GM18502 (cell line): ENCODE results near the gene ANXA9.
A peak's percentile ranks its signal among the peaks of the same experiment; 100 is the strongest.

Source experiments
- ATAC-seq: cut with Tn5 transposase; IDR thresholded peaks from one replicate; pipeline ENCODE4 v1.9.1; 2021; ENCODE audit warnings: mild to moderate bottlenecking; ENCODE audit not compliant: unreplicated experiment, poor library complexity

ANXA9 gene

DNA sequence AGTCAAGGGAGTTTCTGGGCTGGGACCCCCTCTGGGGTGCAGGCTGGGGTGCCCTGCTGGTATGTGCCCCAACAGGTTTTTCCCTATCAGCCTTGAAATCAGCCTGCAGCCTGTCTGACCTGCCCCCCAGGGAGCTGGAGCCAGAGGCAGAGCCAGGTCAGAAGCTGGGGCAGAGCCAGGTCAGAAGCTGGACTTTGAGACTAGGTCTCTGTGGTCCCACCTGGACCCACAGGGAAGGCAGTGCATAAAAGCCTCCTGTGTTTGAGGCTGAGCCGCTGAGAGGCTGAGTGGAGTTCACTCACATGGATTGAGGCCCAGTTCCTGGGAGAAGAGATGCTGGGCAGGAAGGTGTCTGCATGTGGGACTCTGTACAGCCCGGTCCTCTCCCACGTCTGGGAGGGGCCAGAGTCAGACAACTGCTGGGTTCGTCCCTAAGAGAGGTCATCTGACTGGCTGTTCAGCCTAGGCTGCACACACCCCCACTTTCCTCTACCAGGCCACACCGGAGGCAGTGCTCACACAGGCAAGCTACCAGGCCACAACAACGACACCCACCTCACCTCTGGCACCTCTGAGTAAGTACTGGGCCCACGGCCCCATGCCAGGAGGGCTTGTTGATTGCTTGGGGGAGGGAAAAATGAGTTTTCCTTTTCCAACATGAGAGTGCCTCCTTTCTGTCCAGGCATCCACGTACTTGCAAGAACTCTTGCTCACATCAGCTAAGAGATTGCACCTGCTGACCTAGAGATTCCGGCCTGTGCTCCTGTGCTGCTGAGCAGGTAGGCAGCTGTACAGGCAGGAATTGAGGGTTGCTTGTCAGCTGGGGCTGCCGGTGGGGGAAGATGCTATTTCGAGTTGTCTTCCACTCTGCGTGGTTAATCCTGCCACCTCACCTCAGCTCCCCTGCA is at the start of gene ANXA9:
TSS of gene ANXA9 (plus strand) at position 488 of the 908 bp plus-strand sequence. CDS start 814 bp downstream, outside the sequence.
- no peak for ATAC-seq

DNA sequence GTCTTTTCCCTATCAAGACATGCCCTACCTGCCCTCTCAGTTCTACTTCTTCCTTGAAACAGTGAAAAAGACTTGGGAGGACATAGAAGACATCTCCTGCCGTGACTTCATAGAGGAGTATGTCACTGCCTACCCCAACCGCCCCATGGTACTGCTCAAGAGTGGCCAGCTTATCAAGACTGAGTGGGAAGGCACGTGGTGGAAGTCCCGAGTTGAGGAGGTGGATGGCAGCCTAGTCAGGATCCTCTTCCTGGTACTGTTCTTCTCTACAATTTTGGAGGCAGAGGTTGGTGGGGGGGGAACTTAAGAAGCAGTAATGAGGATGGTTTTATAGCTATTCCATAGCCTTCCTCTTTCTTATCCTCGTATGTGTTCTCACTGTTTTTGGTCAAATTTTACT is 37.2 kb upstream of the ANXA9 start:
- no peak for ATAC-seq

DNA sequence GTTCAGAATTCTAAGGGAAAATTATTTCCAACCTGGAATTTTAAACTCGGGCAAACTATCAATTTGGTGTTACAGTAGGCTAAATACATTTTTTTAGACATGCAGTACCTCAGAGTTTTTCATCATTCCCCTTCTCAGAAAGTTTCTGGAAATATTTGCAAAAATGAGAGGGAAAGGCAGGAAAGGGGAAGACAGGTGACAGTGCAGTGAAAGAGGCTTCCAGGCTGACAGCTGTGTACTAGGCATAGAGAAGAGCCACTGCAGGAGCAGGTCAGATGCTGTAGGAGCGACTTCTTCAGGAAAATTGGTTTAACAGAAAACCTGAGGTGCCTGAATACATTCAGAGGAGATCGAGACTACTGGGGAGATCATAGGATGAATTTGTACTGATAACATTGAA is 27.4 kb upstream of the ANXA9 start:
- no peak for ATAC-seq

DNA sequence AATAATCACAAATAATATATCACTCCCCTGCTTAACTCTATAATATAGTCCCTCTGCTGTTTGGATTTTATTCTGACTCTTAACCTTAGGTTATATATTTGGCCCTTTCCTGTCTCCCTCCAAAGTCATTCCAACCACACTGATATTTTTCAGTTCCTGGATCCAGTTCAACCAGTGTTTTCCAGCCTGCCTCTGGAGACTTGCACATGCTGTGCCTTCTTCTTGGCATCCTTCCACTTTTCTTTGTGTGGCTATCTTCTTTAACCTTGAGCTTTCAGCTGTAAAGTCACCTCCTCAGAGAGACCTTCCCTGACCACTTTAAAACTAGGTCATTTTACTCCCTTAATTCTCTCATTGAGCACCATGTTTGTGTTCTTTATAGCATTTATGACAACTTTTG is 26.8 kb upstream of the ANXA9 start:
- ATAC-seq = no peak

DNA sequence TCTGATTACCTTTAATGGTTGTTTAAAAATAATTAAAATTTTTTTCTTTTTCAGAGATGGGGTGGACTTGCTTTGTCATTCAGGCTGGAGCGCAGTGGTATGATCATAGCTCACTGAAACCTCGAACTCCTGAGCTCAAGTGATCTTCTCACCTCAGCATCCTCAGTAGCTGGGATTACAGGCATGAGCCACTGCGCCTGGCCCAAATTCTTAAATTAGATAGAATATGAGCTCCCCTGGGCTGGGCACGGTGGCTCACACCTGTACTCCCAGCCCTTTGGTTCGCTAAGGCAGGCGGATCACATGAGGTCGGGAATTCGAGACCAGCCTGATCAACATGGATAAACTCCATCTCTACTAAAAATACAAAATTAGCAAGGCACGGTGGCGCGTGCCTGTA is 24.4 kb upstream of the ANXA9 start:
- ATAC-seq = no peak

DNA sequence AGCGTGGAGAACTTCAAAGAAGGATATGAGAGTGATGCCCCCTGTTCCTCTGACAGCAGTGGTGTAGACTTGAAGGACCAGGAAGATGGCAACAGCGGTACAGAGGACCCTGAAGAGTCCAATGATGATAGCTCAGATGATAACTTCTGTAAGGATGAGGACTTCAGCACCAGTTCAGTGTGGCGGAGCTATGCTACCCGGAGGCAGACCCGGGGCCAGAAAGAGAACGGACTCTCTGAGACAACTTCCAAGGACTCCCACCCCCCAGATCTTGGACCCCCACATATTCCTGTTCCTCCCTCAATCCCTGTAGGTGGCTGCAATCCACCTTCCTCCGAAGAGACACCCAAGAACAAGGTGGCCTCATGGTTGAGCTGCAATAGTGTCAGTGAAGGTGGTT is 21.4 kb upstream of the ANXA9 start:
- no peak for ATAC-seq

DNA sequence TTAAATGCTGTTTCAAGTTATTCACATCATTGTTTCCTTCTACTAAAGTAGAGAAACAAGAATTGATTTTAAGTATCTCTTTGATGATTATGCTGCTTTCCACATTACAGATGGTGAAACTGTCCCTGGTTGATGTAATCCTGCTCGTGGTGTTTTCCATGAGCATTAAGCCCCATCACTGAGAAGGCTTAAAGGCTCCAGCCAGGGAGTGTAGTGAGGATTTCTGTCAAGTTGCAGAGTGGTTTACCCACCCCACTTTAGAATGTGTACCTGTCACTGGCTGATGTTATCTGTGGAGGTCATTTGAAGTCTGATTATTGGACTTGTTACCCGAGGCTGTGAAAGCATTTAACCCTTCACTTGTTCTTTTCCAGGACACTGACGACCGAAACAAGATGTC is 20.3 kb upstream of the ANXA9 start:
- no peak for ATAC-seq

GRCh38 chr1:150963321-150964163 is 18.6 kb upstream of the ANXA9 start:
- ATAC-seq = no peak

GRCh38 chr1:150964164-150964489 is 18.0 kb upstream of the ANXA9 start:
- ATAC-seq = no peak

GRCh38 chr1:150965605-150966004 is 16.5 kb upstream of the ANXA9 start:
- ATAC-seq = no peak

DNA sequence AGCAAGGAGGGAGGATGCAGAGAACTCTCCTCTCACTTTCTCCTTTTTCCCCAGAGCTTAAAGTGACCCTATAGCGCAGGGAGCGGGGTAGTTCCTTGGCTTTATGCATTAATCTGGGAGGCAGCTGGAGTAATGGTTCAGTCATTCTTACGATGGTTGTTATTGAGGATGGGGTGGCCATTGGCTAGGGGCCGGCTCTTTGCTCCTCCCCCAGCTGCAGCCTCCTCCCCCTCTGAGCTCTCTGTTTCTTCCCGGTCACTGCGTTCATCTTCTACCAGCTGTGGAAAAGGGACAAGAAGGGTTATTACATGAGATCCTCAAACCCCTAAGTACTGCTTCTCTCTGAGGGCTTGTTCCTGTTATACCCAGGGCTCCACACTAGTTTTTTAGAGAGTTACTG is 16.1 kb upstream of the ANXA9 start:
- ATAC-seq = no peak

- no peak for ATAC-seq
These were observed 14.2 kb upstream of the ANXA9 start for GRCh38 chr1:150967936-150968335.

GRCh38 chr1:150968491-150968890 is 13.6 kb upstream of the ANXA9 start:
- ATAC-seq = no peak

- no peak for ATAC-seq
These were observed 12.5 kb upstream of the ANXA9 start for GRCh38 chr1:150969626-150970025.

DNA sequence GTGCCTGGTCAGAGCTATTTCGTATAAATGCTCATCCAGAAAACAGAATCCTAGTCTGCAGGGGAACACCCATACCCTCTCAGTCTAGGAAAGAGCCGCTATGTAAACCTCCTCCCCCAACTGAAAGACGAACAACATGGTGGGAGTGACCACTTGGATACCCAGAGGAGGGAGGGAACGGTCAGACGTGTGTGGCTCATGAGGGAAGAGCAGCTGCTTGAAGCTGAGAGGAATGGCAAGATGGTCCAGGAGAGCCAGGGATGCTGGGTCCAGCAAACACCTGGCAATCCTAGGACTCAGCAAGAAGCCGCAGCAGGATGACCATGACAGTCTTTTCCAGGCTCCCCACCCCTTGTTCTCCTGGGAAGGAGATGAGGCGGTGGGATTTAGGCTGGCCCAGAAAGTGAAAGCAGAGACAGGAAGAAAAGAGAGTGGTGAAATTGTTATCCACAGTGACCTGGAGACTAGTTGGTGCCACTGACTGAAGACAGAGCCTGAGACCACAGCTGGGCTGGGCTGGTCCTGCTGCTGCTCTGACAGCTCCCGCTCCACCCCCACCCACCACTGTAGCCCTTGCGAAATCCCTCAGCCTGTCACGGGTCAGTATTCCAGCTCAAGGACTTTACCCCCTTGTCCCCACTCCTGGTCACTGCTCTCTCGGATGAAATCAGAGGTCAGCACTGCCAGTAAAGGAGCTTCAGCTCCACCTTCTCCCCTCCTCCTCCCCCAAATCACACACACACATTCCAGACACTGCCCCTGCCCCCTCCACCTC is 11.1 kb upstream of the ANXA9 start:
- no peak for ATAC-seq

- no peak for ATAC-seq
These were observed 10.3 kb upstream of the ANXA9 start for GRCh38 chr1:150971583-150972416.

- no peak for ATAC-seq
These were observed 9.6 kb upstream of the ANXA9 start for GRCh38 chr1:150972417-150972940.

DNA sequence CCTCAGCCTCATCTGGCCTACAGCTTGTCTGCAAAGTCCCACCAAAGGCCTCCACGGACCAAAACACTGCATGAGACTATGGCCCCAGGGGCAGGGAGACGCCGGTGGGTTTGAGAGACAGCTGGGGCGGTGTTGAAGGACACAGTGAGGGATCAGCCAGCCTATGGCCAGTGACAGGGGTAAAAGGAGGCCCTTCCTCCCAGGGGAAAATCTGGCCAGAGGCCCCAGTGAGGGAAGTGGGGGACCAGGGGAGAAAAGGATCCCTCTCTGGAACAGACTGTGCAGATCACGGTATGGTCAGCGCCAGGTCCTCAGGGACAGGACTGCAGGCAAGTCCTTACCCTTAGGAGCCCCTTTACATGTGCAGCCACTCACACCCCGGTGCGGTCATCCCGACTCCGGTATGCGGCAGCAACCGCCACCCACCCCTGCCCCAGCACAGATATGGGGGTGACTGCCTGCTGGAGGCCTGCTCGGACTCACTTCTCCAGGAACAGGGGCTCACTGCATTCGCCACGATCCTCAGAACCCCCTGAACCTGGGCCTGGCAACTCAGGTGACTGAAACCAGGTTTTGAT is 8.7 kb upstream of the ANXA9 start:
- ATAC-seq = peak; percentile 9

DNA sequence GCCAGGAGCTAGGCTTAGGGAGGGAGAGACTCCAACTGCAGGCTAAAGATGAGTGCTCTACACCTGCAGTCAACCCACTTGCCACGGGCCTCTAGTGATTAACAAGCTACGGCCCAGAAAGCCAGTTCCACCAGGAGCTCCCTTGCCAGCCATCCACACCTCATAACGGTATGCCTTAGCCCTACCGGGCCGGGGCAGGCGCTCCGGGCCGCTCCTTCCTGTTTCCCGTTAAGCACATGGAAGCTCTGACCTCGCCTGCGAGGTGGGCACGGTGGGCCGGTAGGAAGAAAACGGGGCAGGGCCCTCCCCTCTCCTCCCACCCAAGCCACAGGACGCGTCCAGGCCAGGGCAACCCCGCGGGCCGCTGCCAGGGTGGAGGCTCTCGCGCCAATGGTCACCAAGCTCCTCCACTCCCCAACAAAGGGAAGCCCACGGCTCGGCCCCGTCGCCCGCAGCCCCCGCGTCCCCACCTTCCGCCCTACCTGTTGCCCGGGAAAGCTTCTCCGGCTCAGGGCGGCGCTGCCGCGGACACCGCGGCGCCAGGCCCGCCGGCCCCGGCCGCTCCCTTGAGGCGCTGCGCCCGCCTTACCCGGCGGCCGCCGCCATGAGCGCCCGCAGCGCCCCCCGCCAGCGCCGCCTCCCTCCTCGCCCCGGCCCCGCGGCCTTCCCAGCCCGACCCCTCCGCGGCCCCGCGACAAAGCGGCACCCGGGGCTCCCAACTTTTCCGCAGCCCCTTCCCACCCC is 8.1 kb upstream of the ANXA9 start:
- ATAC-seq = peak; percentile 37
